ENCODE results near the gene SNX21.
A peak's percentile ranks its signal among the peaks of the same experiment; 100 is the strongest.
"Not testable (repeated sequence)": the region's sequence is repeated elsewhere in the genome, so short reads cannot be mapped to it uniquely, and the experiment has no call there.

SNX21 gene

DNA sequence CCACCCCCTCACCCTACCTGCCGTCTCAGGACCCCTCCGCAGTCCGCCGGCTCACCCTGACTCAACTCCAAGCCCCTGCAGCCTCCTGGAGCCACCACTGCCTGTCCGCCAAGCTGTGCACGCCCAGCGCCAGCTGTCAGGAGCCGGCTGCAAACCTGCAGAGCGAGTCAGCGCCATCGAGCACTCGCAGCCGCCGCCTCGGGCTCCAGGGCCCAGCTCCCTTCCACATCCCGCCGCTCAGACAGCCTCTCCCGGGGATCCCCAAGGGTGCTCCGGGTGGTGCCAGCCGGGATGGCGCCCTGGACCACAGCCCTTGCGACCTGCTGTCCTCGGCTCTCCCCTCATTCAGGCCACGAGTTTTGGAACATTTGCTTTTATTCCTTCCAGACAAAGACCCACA lies 10.7 kb upstream of the SNX21 start:
- no peak for DNase-seq (ENCODE audit: low read depth, low spot score)

DNA sequence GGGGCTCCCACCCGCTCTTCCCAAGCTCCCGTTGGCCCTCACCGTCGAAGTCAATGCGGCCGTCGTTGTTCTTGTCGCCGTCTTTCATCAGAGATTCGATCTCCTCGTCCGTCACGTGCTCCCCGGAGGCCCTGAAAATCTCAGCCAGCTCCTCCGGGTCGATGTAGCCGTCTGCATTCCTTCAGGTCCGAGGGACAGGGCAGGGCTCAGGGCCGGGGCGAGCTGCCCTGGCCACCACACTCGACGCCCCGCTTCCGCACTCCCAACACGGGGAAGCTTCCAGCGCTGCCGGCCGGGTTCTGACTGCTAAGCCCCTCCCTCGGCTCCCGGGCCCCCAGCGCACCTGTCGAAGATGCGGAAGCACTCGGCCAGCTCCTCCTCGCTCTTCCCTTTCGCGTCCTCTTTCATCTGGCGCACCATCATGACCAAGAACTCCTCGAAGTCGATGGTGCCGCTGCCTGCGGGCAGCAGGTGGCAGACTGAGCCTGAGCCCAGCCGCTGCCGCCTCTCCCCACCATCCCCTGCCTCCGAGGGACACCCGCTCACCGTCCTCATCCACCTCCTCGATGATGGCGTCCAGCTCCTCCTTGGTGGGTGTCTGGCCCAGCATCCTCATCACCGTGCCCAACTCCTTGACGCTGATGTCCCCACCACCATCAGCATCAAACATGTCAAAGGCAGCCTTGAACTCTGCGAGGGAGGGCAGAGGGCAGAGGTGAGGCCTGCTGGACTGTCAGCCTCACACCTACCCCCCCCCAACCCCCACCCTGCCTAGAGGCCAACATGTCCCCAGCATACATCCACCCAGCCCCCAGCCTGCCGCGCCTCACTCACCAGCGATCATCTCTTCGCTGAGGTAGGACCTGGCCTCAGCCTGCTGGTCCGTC lies 9.4 kb upstream of the SNX21 start:
- no peak for DNase-seq (ENCODE audit: low read depth, low spot score)

DNA sequence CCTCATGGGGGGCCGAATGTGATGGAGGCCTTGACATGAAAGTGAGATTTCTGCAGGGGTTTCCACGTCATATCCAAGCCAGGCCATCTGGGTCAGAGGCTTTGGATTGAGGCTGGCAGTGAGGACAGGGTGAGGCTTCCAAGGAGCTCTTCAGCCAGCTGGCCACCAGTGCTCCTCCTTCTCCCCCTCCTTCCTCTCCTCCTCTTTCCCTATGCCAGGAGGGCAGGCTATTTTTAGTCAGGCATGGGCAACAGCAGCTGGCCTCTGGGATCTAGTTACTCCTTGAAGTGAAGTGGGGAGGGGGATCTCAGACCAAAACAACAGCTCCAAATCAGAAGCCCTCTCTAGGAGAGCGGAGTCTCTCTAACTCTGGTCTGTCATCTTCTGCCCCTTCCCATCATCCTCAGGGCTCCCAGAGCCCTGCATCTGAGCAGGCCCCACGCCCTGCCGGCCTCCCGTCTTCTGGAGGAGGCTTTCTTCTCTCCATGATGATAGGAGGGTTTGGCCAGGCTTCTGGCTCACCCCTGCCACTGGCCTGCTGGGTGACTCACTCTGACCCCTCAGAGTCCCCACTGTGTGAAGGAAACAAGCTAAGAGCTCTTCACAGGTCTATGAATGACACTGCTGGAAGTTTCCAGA lies 7.1 kb upstream of the SNX21 start:
- peak; percentile 41 for DNase-seq (ENCODE audit: low read depth, low spot score)

DNA sequence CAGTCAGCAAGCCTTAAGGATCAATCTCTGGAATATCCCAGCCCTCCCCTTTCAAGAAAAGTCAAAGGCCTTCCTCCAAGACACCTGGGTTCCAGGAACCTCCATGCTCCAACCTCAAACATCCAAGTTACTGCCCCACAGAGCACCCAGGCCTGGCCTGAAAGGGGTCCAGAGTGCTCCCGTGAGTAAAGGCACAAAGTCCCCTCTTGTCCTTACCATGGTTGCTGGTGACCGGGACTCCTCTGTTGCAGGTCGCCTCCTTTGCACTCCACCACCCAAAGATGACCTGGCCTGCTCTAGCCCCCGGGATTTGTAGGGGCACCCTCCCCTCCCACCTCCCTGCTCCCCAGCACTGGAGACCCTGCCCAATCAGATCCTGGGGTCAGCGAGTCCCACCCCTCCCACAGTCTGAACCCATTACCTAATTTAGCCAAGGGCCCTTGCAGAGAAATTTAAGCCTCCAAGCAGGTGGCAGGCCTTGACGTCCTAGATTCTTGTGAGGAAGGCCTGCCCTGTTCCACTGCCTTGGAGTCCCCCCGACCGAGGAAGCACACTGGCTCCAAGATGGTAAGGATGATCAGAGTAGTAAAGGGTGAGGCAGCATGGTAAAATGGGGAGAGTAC lies 6.5 kb upstream of the SNX21 start, which contains the start of gene TNNC2:
TSS of gene TNNC2 (minus strand) at position 283 of the 623 bp plus-strand sequence. CDS start at position 219, 64 bp downstream.
- no peak for DNase-seq (ENCODE audit: low read depth, low spot score)

DNA sequence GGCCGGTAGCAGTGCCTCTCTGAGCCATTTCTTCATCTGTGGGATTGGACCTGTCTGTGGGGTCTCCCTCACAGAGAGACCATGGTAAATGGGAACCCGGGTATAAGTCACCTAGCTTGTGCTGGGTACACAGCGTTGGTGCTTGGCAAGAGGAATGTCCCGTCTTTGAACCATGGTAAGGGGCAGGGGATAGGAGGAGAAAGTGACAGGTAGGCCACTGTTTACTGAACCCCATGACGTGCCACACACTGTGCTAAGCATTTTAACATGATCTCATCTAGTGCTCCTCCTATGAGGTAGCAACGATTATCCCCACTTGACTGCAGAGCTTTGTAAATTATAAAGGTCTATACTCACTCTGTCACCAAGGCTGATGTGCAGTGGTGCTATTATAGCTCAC lies 5.9 kb upstream of the SNX21 start:
- no peak for DNase-seq (ENCODE audit: low read depth, low spot score)

DNA sequence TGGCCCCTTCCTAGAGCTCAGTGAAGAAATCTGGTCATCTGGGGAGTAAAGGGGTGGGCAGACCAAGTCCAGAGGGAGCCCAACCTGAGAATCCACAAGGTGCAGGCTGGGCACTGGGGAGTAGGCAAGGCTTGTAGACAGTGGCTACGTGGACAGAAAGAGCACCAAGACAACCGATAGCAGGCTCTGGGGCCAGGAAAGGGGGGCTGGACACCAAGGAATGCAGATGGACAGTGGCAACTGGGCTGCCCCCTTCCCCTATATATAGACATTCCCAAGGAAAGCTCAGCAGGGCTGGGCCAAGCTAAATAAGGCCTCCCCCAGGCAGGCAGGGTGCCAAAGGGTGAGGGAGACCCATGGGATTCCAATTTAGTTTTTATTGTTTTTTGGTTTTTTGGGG lies 5.0 kb upstream of the SNX21 start:
- no peak for DNase-seq (ENCODE audit: low read depth, low spot score)

DNA sequence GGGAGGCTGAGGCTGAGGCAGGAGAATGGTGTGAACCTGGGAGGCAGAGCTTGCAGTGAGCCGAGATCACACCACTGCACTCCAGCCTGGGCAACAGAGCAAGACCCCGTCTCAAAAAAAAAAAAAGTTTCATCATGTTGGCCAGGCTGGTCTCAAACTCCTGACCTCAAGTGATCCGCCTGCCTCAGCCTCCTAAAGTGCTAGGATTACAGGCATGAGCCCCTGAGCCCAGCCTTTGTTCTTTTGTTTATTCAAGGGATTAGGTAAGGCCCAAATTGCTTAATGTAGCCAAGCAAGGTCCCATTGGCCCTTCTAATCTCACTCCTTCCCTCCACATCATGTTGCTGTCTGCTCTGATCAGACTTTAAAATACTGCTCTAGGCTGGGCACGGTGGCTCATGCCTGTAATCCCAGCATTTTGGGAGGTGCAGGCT lies 3.9 kb upstream of the SNX21 start:
- DNase-seq (ENCODE audit: low read depth, low spot score), result not testable (repeated sequence)

DNA sequence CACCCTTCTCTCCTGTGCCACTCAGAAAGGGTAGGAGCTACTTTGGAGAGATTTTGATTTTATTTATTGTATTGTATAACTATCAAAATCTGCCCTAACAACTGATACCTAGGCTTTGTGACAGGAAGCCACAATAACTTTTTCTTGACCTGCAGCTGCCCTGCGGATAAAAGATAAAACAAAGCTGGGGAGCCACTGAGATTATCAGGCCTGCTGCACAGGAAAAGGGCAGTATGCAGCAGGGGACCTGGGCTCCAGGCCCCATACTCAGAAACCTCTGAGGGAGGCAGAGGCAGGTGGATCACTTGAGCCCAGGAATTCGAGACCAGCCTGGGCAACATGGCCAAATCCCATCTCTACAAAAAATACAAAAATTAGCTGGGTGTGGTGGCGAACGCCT lies 980 bp upstream of the SNX21 start:
- DNase-seq (ENCODE audit: low read depth, low spot score), result no peak

DNA sequence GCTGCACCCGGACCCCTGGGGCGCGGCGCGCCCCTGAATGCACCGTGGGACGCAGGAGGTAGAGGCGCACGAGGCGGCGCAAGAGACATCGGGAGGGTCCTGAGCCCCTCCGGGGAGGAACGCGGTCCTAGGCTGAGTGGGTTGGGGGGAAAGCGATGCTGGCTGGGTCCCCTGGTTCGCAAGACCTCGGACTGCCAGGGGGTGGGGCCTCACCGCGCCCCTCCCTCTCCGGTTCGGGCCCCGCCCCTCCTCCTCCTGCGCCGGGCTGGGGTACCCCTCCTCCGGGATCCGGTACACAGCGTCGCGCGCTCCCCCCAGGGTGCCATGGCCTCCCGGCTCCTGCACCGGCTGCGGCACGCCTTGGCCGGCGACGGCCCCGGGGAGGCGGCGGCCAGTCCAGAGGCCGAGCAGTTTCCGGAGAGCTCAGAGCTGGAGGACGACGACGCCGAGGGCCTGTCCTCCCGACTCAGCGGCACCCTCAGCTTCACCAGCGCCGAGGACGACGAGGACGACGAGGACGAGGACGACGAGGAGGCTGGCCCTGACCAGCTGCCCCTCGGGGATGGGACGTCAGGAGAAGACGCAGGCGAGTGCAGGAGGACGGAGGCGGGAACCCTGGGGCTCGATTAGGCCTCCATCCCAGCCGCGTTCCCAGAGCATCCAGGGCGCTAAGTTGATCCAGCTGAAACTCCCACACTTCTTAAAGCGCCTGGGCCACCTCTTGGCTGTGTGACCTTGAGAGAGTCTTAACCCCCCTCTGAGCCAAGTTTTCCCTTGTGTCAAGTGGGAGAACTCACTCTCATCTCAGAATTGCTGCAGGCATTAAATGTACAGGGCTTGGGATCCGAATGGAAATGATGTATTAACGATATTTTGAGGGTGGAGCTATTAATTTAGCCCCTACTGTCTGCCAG lies 541 bp downstream of the SNX21 start:
- DNase-seq (ENCODE audit: low read depth, low spot score), result peak; percentile 34

DNA sequence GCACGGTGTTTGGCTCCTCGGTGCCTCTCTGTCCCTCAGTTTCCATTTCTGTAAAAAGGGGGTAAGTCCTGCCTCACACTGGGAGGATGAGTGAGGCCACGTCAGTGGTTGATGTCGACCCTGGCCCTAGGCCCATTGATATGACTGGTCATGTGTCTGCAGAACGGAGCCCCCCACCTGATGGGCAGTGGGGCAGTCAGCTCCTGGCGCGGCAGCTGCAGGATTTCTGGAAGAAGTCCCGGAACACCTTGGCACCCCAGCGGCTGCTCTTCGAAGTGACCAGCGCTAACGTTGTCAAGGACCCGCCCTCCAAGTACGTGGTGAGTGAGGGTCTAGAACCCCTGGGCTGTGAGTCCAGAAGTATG lies 1.2 kb downstream of the SNX21 start:
- DNase-seq (ENCODE audit: low read depth, low spot score), result no peak

DNA sequence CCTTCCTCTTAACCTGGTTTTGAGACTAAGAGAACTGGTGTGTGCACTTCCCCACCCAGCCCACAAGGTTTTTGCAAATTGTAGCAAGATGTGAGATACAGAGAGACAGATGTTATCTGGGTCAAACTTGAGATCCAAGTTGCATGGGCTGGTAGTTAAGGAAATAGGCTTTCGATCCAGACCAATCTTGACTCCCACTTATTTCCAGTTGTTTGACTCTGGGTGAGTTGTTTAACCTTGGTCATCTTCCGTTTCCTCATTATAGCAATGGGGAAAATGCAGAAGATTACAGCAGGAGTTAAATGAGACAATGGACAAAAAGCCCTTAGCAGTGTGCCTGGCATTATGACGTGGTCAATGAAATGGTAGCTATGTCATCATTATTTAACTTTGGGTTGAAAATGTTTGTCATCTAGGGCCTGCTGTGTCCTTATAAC lies 1.7 kb downstream of the SNX21 start:
- no peak for DNase-seq (ENCODE audit: low read depth, low spot score)

DNA sequence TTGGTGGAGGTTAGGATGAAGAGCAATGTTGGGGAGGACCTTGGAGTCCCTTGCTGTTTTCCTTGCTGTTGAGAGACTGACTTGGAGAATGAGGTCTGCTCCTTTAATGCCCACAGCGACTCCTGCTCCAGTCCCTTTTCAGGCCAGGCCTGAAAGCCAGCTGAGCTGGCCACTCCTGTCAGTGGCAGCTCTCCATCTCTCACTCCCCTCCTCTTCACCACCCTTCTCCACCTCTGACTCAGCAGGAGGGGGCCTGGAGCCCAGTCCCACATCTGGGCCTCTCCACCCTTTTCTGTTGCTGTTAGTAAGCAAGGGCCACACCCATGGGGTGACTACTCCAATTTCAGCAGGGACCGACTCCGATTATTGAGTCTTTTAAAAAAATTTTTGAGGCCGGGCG lies 2.2 kb downstream of the SNX21 start:
- DNase-seq (ENCODE audit: low read depth, low spot score), result no peak

DNA sequence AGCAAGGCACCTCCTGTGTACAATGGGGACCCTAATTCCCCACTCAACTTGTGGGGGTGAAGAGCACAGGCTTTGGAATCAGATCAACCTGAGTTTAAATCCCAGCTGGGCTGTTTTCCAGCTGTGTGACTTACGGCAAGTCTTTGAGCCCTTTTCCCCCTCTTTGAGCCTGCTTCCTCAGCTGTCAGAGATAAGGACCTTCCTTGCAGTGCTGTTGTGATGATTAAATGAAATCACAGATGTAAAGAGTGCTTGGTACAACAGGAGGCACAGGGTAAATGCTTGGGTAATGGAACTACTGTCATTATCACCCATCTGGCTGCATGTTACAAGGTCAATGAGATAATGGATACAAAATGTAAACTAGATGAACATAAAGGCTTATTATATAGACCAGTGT lies 3.2 kb downstream of the SNX21 start:
- DNase-seq (ENCODE audit: low read depth, low spot score), result no peak

DNA sequence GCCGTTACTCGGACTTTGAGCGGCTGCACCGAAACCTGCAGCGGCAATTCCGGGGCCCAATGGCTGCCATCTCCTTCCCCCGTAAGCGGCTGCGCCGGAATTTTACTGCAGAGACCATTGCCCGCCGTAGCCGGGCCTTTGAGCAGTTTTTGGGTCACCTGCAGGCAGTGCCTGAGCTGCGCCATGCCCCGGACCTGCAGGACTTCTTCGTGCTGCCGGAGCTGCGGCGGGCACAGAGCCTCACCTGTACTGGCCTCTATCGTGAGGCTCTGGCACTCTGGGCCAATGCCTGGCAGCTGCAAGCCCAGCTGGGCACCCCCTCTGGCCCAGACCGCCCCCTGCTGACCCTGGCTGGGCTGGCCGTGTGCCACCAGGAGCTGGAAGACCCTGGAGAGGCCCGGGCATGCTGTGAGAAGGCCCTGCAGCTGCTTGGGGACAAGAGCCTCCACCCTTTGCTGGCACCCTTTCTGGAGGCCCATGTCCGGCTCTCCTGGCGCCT lies 7.2 kb downstream of the SNX21 start:
- no peak for DNase-seq (ENCODE audit: low read depth, low spot score)

DNA sequence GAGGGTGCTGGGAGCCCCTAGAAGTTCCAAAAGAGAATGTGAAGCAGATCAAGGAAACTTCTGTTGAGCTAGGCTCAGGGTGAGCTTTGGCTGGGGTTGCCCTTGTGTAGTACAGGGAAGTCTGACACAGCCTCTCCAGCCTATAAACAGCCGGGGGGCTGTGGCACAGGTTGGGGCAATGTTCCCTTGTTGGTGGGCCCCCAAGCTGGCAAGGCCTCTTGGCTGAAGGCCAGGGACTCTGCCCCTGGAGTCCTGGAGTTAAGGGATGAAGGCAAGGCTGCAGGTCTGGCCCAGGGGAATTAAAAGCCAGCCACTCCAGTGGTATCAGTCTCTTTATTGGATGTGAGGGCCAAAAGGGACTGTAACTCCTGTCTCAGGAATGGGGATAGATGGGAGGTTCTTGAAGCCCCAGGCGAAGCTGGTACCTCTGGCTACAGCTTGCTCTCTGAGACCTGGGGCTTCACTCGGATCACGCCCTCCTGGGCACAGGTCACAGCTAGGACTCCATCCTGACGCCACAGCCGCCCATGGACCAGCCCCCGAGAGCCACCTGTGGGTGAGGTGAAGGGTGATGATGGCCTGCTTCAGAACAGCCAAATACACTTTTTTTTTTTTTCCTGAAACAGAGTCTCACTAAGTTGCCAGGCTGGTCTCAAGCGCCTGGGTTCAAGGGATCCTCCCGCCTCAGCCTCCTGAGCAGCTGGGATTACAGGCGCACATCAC lies 8.0 kb downstream of the SNX21 start:
- DNase-seq (ENCODE audit: low read depth, low spot score), result no peak

DNA sequence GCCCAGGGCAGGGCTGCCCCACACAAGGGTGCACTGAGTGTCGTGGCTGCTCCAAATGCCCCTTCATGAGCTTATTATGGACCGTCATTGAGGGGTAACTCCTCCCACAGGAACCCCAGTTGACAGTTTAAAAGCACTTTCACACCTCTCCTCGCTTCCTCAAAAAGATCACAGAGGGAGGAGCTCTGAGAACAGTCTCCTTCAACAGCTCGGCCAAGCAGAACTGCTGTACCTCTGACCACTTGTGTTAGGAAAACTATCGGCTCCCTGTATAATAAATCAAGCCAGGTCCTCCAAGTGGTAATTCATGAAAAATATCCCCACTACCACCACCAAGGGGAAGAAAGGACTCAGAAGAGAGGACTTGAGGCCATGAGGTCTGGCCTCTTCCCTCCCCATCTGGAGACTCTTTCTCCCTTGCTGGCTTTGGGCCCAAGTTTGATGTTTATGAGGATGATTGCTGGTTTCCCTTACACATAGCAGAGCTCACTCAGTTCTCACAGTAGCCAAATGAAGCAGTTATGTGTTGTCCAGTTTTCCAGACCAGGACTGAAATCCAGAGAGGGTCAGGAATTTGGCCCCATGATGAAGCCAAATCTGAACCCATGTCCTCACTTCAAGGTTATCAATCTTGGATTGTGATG lies 8.7 kb downstream of the SNX21 start:
- DNase-seq (ENCODE audit: low read depth, low spot score), result no peak

DNA sequence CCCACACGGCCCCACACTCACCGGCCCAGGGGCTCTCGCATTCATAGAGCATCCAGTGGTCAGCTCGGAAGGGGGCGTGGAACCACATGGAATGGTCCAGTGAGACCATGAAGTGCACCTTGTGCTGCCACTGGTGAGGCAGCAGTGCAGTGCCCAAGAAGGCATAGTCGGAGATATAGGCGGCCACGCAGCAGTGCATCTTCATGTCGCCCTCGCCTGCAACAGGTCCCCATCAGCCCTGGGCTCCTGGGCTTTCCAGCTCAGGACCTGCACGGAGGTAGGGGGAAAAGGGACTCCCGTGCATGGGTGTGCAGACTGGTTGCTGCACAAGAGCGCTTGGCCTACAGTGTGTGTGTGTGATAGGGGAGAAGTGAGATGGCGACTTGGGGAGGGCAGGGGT lies 9.9 kb downstream of the SNX21 start:
- no peak for DNase-seq (ENCODE audit: low read depth, low spot score)

DNA sequence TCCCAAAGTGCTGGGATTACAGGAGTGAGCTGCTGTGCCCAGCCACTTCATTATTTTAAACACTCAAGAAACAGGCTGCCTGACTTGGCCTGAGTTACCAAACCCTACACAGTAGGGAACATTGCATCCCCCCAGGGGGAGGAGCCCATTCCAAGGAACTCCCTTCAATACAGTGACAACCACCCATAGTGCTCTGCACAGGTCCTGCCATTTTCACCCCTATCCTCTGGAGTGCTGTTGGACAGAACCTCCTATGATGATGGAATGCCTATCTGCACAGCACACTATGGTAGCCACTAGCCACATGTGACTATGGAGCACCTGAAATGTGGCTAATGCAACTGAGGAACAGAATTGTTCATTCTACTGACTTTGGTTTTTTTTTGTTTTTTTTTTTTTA lies 11.9 kb downstream of the SNX21 start:
- no peak for DNase-seq (ENCODE audit: low read depth, low spot score)

DNA sequence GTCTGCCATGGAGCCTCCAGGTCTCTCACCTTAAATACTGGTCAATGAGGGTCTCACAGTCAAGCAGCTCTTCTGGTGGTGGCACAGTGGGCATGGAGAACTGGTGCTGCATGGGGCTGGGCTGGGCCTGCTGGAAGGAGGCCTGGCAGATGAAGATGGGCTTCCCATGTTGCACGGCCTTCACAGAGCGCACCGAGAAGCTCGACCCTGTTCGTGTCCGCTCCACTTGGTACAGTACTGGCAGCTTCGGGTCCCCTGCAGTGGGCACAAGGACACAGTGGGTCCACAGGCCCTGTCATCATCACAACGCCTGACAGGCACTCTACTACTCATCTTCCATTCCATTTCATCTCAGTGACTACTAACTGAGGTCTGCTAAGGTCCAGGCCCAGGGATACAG lies 14.8 kb downstream of the SNX21 start:
- no peak for DNase-seq (ENCODE audit: low read depth, low spot score)

DNA sequence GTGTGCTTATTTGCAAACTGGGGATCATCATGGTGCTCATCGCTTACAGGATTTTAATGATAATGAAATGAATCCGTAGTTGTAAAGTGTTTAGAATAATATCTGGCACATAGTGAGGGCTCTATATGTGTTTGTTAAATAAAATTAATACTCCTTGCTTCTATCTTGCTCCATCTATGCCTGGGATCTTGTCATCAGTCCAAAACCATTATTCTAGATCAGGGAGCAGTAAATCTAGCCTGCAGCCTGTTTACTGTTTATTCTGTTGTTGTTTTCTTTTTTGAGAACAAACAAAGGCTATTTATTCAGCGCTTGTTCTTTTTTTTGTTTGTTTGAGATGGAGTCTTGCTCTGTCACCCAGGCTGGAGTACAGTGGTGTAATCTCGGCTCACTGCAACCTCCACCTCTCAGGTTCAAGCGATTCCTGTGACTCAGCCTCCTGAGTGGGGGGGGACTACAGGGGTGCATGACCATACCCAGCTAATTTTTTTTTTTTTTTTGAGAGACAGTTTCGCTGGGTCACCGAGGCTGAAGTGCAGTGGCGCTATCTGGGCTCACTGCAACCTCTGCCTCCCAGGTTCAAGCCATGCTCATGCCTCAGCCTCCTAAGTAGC lies 15.5 kb downstream of the SNX21 start:
- no peak for DNase-seq (ENCODE audit: low read depth, low spot score)
